ENCODE results near the gene RNF224.

RNF224 gene

DNA sequence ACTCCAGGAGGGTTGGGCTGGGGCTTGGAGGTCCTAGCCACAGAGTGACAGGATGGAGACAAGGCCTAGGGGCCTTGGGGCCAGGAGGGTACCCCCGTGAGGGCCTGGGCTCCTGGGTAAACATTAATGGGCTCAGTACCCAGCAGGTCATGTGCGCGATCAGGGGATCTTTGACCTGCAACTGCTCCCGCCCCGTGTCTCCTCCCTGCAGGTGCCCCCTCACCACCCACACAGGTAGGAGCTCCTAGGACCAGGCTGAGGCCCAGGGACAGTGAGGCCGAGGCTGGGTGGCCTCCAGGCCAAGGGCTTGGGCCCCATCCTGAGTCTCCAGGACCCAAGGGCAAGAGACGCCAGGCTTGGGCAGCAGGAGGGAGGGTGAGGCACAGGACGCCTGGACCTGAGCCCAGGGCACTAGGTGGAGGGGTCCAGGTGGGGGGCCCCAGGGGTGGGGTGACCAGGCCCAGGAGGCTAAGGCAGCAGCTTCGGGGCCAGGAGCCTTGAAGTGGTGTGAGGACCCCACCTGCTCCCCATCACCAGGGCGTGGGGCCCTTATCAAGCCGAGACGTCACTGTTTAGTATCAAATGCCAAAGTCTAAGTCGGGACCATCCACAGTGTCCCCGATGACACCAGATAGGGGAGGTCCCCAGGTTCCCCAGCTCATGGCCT lies 3.5 kb downstream of the RNF224 start, which contains the start of gene SLC34A3:
Gene SLC34A3 (plus strand): TSS at position 197 of the 667 bp plus-strand sequence. CDS start 802 bp downstream, outside the sequence.
- Histone ChIP-seq H3K27me3 (ENCODE audit: control insufficient read depth in 1 of 2, insufficient read depth in 2 of 2, low read length in 2 of 2) (peaks cover 50 to 57% of the 10 kb centered on the region in 2 donors), H3K4me1 (ENCODE audit: control insufficient read depth, insufficient read depth, low read length) (peaks cover 7% of the 10 kb centered on the region), H3K9ac (ENCODE audit: low read length in 2 of 2) (no peak within 1 kb of the TSS), H3K36me3 (ENCODE audit: control insufficient read depth in 2 of 2, insufficient read depth in 2 of 2, low read length in 2 of 2) (no peaks in the 10 kb centered on the region), H3K4me3 (ENCODE audit: low read length in 2 of 2) (no peak within 1 kb of the TSS), H3K27ac (ENCODE audit: low read length) (no peak within 1 kb of the TSS), H3K9me3 (ENCODE audit: control insufficient read depth in 2 of 2, low read length in 2 of 2) (no peaks in the 10 kb centered on the region)

DNA sequence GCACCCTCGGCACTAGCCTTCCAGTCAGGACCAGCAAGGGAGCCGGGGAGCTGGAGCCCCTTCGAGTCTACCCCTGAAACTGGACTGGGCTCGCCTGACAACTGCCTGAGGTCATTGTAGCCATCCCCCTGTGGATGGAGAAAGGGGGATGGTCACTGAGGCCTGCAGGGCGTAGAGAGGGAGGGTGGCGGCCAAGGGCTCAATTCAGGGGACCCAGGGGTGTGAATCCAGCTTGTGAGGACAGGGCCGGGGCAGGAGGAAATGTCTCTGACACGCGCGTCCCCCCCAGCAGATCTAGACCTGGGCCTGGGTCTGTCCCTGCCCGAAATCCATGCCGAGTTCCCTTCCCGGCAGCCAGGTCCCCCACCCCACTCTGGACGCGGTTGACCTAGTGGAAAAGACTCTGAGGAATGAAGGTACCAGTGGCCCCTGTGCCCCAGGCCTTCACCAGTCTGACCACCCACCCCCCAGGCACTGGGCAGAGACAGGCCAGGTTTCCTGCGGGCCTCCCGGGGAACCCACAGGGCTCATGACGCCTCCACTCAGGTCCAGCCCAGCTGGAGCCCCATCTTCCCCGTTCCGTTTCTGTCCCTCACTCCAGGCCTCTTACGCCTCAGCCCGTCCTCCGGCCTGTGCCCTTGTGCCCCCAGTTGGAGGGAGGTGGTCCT lies 4.2 kb downstream of the RNF224 start:
- no peak overlapping the region for H3K9ac ChIP-seq (ENCODE audit: low read length in 2 of 2)
- H3K4me1 ChIP-seq (ENCODE audit: control insufficient read depth, insufficient read depth, low read length) = peaks cover 13% of the 10 kb centered on the region
- H3K9me3 ChIP-seq (ENCODE audit: control insufficient read depth in 2 of 2, low read length in 2 of 2) = no peaks in the 10 kb centered on the region
- no peak overlapping the region for H3K4me3 ChIP-seq (ENCODE audit: low read length in 2 of 2)
- no peaks in the 10 kb centered on the region for H3K36me3 ChIP-seq (ENCODE audit: control insufficient read depth in 2 of 2, insufficient read depth in 2 of 2, low read length in 2 of 2)
- H3K27ac ChIP-seq (ENCODE audit: low read length) = no peak overlapping the region
- peaks cover 50 to 57% of the 10 kb centered on the region in 2 donors for H3K27me3 ChIP-seq (ENCODE audit: control insufficient read depth in 1 of 2, insufficient read depth in 2 of 2, low read length in 2 of 2)

DNA sequence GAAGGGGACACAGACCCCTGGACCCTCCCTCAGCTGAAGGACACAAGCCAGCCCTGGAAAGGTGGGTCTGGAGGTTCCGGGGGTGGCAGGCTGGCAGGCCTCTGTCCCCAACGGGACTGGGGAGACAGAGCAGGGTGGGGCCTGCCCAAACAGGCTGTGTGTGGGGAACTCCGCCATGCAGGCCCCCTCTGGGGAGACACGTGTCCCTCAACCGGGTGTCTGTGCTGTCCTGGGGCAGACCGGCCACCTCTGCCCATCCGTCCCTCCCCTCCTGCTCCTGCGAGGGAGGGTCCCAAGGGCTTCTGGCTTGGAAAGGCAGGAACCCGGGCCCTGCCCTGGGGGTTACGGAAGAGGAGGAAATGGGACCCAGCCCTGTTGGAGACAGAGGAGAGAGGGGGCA lies 4.8 kb downstream of the RNF224 start:
- peaks cover 48 to 57% of the 10 kb centered on the region in 2 donors for H3K27me3 ChIP-seq (ENCODE audit: control insufficient read depth in 1 of 2, insufficient read depth in 2 of 2, low read length in 2 of 2)
- no peaks in the 10 kb centered on the region for H3K9me3 ChIP-seq (ENCODE audit: control insufficient read depth in 2 of 2, low read length in 2 of 2)
- H3K27ac ChIP-seq (ENCODE audit: low read length) = no peak overlapping the region
- no peak overlapping the region for H3K4me3 ChIP-seq (ENCODE audit: low read length in 2 of 2)
- H3K9ac ChIP-seq (ENCODE audit: low read length in 2 of 2) = no peak overlapping the region
- H3K4me1 ChIP-seq (ENCODE audit: control insufficient read depth, insufficient read depth, low read length) = peaks cover 19% of the 10 kb centered on the region
- H3K36me3 ChIP-seq (ENCODE audit: control insufficient read depth in 2 of 2, insufficient read depth in 2 of 2, low read length in 2 of 2) = no peaks in the 10 kb centered on the region

DNA sequence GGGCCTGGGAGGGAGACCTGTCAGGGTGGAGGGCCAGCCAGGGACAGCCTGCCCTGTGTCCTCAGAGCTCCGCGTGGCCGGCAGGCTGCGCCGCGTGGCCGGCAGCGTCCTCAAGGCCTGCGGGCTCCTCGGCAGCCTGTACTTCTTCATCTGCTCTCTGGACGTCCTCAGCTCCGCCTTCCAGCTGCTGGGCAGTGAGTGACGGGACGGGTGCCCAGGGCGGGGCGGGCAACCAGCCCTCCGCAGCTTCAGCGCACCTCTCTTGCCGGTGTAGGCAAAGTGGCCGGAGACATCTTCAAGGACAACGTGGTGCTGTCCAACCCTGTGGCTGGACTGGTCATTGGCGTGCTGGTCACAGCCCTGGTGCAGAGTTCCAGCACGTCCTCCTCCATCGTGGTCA lies 5.2 kb downstream of the RNF224 start:
- Histone ChIP-seq H3K27ac (ENCODE audit: low read length) (no peak overlapping the region), H3K4me1 (ENCODE audit: control insufficient read depth, insufficient read depth, low read length) (peaks cover 21% of the 10 kb centered on the region), H3K4me3 (ENCODE audit: low read length in 2 of 2) (no peak overlapping the region), H3K36me3 (ENCODE audit: control insufficient read depth in 2 of 2, insufficient read depth in 2 of 2, low read length in 2 of 2) (no peaks in the 10 kb centered on the region), H3K9me3 (ENCODE audit: control insufficient read depth in 2 of 2, low read length in 2 of 2) (no peaks in the 10 kb centered on the region), H3K27me3 (ENCODE audit: control insufficient read depth in 1 of 2, insufficient read depth in 2 of 2, low read length in 2 of 2) (peaks cover 44 to 55% of the 10 kb centered on the region in 2 donors), H3K9ac (ENCODE audit: low read length in 2 of 2) (no peak overlapping the region)

DNA sequence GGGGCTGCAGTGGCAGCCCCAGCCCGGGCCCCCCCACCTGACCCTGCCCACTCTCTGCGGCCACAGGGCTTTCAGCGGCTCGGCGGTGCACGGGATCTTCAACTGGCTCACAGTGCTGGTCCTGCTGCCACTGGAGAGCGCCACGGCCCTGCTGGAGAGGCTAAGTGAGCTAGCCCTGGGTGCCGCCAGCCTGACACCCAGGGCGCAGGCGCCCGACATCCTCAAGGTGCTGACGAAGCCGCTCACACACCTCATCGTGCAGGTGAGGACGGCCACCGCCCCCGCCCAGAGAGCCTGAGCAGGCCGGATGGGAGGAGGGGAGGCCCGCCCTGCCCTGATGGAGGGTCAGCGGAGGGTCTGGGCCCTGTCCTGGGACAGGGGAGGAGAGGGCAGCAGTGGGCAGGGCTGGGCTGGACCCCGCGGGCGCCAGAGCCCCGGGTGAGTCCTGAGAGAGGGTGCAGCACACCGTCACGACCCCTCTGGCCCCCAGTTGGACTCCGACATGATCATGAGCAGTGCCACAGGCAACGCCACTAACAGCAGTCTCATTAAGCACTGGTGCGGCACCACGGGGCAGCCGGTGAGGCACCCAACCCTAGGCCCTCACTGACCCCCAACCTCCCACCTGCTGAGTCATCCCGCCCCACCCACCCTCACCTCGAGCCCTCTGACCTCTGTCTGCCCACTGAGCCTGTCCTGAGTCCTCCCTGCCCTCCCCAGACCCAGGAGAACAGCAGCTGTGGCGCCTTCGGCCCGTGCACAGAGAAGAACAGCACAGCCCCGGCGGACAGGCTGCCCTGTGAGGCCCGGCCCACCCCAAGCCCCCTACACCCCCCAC lies 6.1 kb downstream of the RNF224 start:
- peaks cover 43 to 52% of the 10 kb centered on the region in 2 donors for H3K27me3 ChIP-seq (ENCODE audit: control insufficient read depth in 1 of 2, insufficient read depth in 2 of 2, low read length in 2 of 2)
- no peak overlapping the region for H3K27ac ChIP-seq (ENCODE audit: low read length)
- H3K4me1 ChIP-seq (ENCODE audit: control insufficient read depth, insufficient read depth, low read length) = peaks cover 21% of the 10 kb centered on the region

DNA sequence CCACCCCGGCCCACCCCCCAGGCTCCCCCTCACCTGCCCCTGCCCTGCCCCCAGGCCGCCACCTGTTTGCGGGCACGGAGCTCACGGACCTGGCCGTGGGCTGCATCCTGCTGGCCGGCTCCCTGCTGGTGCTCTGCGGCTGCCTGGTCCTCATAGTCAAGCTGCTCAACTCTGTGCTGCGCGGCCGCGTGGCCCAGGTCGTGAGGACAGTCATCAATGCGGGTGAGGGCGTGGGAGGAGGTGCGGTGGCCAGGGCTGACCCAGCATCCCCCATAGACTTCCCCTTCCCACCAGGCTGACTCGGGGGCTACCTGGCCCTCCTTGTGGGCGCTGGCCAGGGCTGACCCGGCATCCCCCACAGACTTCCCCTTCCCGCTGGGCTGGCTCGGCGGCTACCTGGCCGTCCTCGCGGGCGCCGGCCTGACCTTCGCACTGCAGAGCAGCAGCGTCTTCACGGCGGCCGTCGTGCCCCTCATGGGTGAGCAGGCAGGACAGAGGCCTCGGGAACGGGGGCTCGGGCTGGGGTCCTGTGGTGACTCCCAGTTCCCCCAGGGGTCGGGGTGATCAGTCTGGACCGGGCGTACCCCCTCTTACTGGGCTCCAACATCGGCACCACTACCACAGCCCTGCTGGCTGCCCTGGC lies 6.9 kb downstream of the RNF224 start:
- H3K9me3 ChIP-seq (ENCODE audit: control insufficient read depth in 2 of 2, low read length in 2 of 2) = no peaks in the 10 kb centered on the region
- H3K27ac ChIP-seq (ENCODE audit: low read length) = no peak overlapping the region
- no peaks in the 10 kb centered on the region for H3K36me3 ChIP-seq (ENCODE audit: control insufficient read depth in 2 of 2, insufficient read depth in 2 of 2, low read length in 2 of 2)
- peaks cover 28% of the 10 kb centered on the region for H3K4me1 ChIP-seq (ENCODE audit: control insufficient read depth, insufficient read depth, low read length)
- H3K27me3 ChIP-seq (ENCODE audit: control insufficient read depth in 1 of 2, insufficient read depth in 2 of 2, low read length in 2 of 2) = peaks cover 36 to 44% of the 10 kb centered on the region in 2 donors
- H3K9ac ChIP-seq (ENCODE audit: low read length in 2 of 2) = no peak overlapping the region
- H3K4me3 ChIP-seq (ENCODE audit: low read length in 2 of 2) = no peak overlapping the region

More for the DNA sequence above, 6.1 kb downstream of the RNF224 start:
- Histone ChIP-seq H3K9me3 (ENCODE audit: control insufficient read depth in 2 of 2, low read length in 2 of 2) (no peaks in the 10 kb centered on the region), H3K9ac (ENCODE audit: low read length in 2 of 2) (no peak overlapping the region), H3K36me3 (ENCODE audit: control insufficient read depth in 2 of 2, insufficient read depth in 2 of 2, low read length in 2 of 2) (no peaks in the 10 kb centered on the region), H3K4me3 (ENCODE audit: low read length in 2 of 2) (no peak overlapping the region)

GRCh38 chr9:137234758-137235423 lies 7.6 kb downstream of the RNF224 start:
- Histone ChIP-seq H3K36me3 (ENCODE audit: control insufficient read depth in 2 of 2, insufficient read depth in 2 of 2, low read length in 2 of 2) (no peaks in the 10 kb centered on the region), H3K9ac (ENCODE audit: low read length in 2 of 2) (no peak overlapping the region), H3K9me3 (ENCODE audit: control insufficient read depth in 2 of 2, low read length in 2 of 2) (no peaks in the 10 kb centered on the region), H3K27me3 (ENCODE audit: control insufficient read depth in 1 of 2, insufficient read depth in 2 of 2, low read length in 2 of 2) (peaks cover 31 to 36% of the 10 kb centered on the region in 2 donors), H3K27ac (ENCODE audit: low read length) (no peak overlapping the region), H3K4me1 (ENCODE audit: control insufficient read depth, insufficient read depth, low read length) (peaks cover 28% of the 10 kb centered on the region), H3K4me3 (ENCODE audit: low read length in 2 of 2) (no peak overlapping the region)

DNA sequence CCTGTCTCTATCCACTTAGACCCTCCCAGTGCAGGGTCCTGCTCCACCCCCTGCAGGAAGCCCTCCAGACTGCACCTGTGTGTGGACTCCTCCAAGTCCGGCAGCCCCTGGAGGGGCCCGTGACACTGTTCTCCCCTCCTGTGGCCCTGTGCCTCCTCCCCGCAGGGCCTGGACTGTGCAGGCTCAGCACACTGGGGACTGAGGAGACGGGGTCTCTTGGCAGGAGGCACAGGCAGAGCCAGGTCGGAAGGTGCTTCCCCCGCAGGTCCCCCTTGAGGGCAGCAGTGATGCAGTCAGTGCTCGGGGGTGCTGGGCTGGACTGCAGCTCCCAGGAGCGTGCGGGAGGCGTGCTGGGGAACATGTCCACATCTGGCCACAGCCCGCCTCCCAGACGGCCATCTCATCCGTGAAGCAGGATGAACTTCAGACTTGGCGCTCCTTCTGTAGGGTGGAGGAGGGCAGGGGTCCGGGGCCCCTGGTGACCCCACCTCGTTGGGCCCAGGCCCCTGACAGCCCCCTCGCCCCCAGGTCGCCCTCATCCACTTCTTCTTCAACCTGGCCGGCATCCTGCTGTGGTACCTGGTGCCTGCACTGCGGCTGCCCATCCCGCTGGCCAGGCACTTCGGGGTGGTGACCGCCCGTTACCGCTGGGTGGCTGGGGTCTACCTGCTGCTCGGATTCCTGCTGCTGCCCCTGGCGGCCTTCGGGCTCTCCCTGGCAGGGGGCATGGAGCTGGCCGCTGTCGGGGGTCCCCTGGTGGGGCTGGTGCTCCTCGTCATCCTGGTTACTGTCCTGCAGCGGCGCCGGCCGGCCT lies 8.3 kb downstream of the RNF224 start:
- no peaks in the 10 kb centered on the region for H3K36me3 ChIP-seq (ENCODE audit: control insufficient read depth in 2 of 2, insufficient read depth in 2 of 2, low read length in 2 of 2)
- peak overlapping the region; percentile 51 to 60 for H3K4me3 ChIP-seq (ENCODE audit: low read length in 2 of 2)
- peak overlapping the region in 1 of 2 donors; percentile 22 for H3K9ac ChIP-seq (ENCODE audit: low read length in 2 of 2)
- peaks cover 33% of the 10 kb centered on the region for H3K4me1 ChIP-seq (ENCODE audit: control insufficient read depth, insufficient read depth, low read length)
- peaks cover 27 to 30% of the 10 kb centered on the region in 2 donors for H3K27me3 ChIP-seq (ENCODE audit: control insufficient read depth in 1 of 2, insufficient read depth in 2 of 2, low read length in 2 of 2)
- H3K27ac ChIP-seq (ENCODE audit: low read length) = no peak overlapping the region
- H3K9me3 ChIP-seq (ENCODE audit: control insufficient read depth in 2 of 2, low read length in 2 of 2) = no peaks in the 10 kb centered on the region

GRCh38 chr9:137236238-137236935 lies 9.1 kb downstream of the RNF224 start:
- Histone ChIP-seq H3K4me1 (ENCODE audit: control insufficient read depth, insufficient read depth, low read length) (peaks cover 33% of the 10 kb centered on the region), H3K9me3 (ENCODE audit: control insufficient read depth in 2 of 2, low read length in 2 of 2) (no peaks in the 10 kb centered on the region), H3K27me3 (ENCODE audit: control insufficient read depth in 1 of 2, insufficient read depth in 2 of 2, low read length in 2 of 2) (peaks cover 22 to 23% of the 10 kb centered on the region in 2 donors), H3K4me3 (ENCODE audit: low read length in 2 of 2) (peak overlapping the region; percentile 51 to 60), H3K36me3 (ENCODE audit: control insufficient read depth in 2 of 2, insufficient read depth in 2 of 2, low read length in 2 of 2) (no peaks in the 10 kb centered on the region), H3K27ac (ENCODE audit: low read length) (no peak overlapping the region), H3K9ac (ENCODE audit: low read length in 2 of 2) (peak overlapping the region; percentile 21 to 22)
